HL-60 (cell line): Measurements from ENCODE around the gene CDNF.

Experiments
- DNase-seq, 2 experiments: peaks; one replicate each; pipeline ENCODE4 v3.0.0-alpha.2; 2010 to 2020; ENCODE audit warnings: low read depth in 1 of 2, low spot score in 1 of 2
- H3K27ac ChIP-seq: fragments of 250-450 bp; sonication (Bioruptor Pico); replicated peaks from 2 replicates; pipeline ENCODE4 v1.5.1; 2020; ENCODE audit warnings: mild to moderate bottlenecking, moderate library complexity
- H3K27me3 ChIP-seq: fragments of 250-450 bp; sonication (Bioruptor Pico); 2 replicates; pipeline ENCODE4 v1.5.1; 2021; ENCODE audit warnings: mild to moderate bottlenecking, moderate library complexity; ENCODE audit not compliant: insufficient read depth, poor library complexity, severe bottlenecking
- H3K4me3 ChIP-seq: replicated peaks from 2 replicates; pipeline ENCODE4 v1.5.1; 2011; ENCODE audit warnings: mild to moderate bottlenecking, control low read depth, low read length; ENCODE audit not compliant: insufficient read depth
- CTCF ChIP-seq: IDR thresholded peaks from one replicate; pipeline ENCODE4 v1.5.1; 2011; ENCODE audit warnings: low read length, control low read depth, inconsistent platforms; ENCODE audit not compliant: insufficient read depth
- GABPA ChIP-seq: IDR thresholded peaks from 2 replicates; pipeline ENCODE4 v1.6.1; 2012; ENCODE audit warnings: low read depth
- POLR2AphosphoS5 ChIP-seq: IDR thresholded peaks from 2 replicates; pipeline ENCODE4 v1.6.1; 2012; ENCODE audit warnings: low read depth
- REST ChIP-seq: IDR thresholded peaks from 2 replicates; pipeline ENCODE4 v1.6.1; 2012; ENCODE audit warnings: low read depth; ENCODE audit not compliant: insufficient replicate concordance
- SPI1 ChIP-seq: IDR thresholded peaks from 2 replicates; pipeline ENCODE4 v1.6.1; 2012; ENCODE audit warnings: low read depth, mild to moderate bottlenecking, borderline replicate concordance

CDNF gene

GRCh38 chr10:14822879-14823755 is 14.7 kb downstream of the CDNF start:
- no peak overlapping the region for H3K4me3 ChIP-seq
- H3K27me3 ChIP-seq: no peaks in the 10 kb centered on the region
- no peak for TF ChIP-seq CTCF
- TF ChIP-seq GABPA: no peak
- TF ChIP-seq REST: no peak
- TF ChIP-seq SPI1: no peak
- no peak for TF ChIP-seq POLR2AphosphoS5
- DNase-seq: peak in 1 of 2 experiments; percentile 40
- peak overlapping the region; percentile 3; the same call in 1 of the 2 replicates for H3K27ac ChIP-seq

- H3K27me3 ChIP-seq: no peaks in the 10 kb centered on the region
- no peak overlapping the region for H3K4me3 ChIP-seq
- no peak for TF ChIP-seq GABPA
- no peak for TF ChIP-seq SPI1
- TF ChIP-seq CTCF: no peak
- TF ChIP-seq POLR2AphosphoS5: no peak
- TF ChIP-seq REST: no peak
- DNase-seq: no peak
- no peak overlapping the region; the same call in 1 of the 2 replicates for H3K27ac ChIP-seq
Observed at GRCh38 chr10:14821635-14822375, 16.0 kb downstream of the CDNF start.

GRCh38 chr10:14820775-14821154 is 17.1 kb downstream of the CDNF start:
- no peaks in the 10 kb centered on the region for H3K27me3 ChIP-seq
- DNase-seq: peak in 1 of 2 experiments; percentile 58
- peak overlapping the region; percentile 46 for H3K27ac ChIP-seq
- no peak overlapping the region for H3K4me3 ChIP-seq
- TF ChIP-seq REST (no peak), POLR2AphosphoS5 (no peak), GABPA (no peak), CTCF (no peak), SPI1 (peak; percentile 55; the same call in 1 of the 2 replicates)
